Stimulated activated CD4-positive, alpha-beta T cell treated with anti-CD3 and anti-CD28 coated beads, Interleukin-4, amount 100 ng/mL, for 1 hour (primary cell): Measurements from ENCODE around the gene FAM229A.
"Not testable (repeated sequence)": the region's sequence is repeated elsewhere in the genome, so short reads cannot be mapped to it uniquely, and the experiment has no call there.

Experiments
- DNase-seq: peaks from one replicate; pipeline ENCODE4 v3.0.0-alpha.2; 2020

The FAM229A gene

GRCh38 chr1:32362474-32363313 lies at the start of gene FAM229A, which contains the start of gene TSSK3:
TSS of gene FAM229A (minus strand) at chr1:32362485. CDS start at chr1:32362091, 394 bp downstream.
TSS of gene TSSK3 (plus strand) at chr1:32362539. CDS start at chr1:32362702, 163 bp downstream.
- DNase-seq, result no peak

- DNase-seq, result no peak
Observed at GRCh38 chr1:32411261-32411660, 49.0 kb upstream of the FAM229A start.

GRCh38 chr1:32406629-32407111 lies 44.4 kb upstream of the FAM229A start:
- DNase-seq, result no peak

GRCh38 chr1:32405672-32406467 lies 43.6 kb upstream of the FAM229A start:
- no peak for DNase-seq

GRCh38 chr1:32404946-32405345 lies 42.7 kb upstream of the FAM229A start:
- no peak for DNase-seq

GRCh38 chr1:32400876-32401631 lies 38.8 kb upstream of the FAM229A start:
- peak; percentile 56 for DNase-seq

- no peak for DNase-seq
Observed at GRCh38 chr1:32399843-32400242, 37.6 kb upstream of the FAM229A start.

- no peak for DNase-seq
Observed at GRCh38 chr1:32398401-32398800, 36.1 kb upstream of the FAM229A start.

- not testable (repeated sequence) for DNase-seq
Observed at GRCh38 chr1:32396524-32396923, 34.2 kb upstream of the FAM229A start.

- no peak for DNase-seq
Observed at GRCh38 chr1:32394890-32395432, 32.7 kb upstream of the FAM229A start.

- DNase-seq, result peak; percentile 98
Observed at GRCh38 chr1:32394141-32394889, 32.0 kb upstream of the FAM229A start, which contains the start of gene BSDC1. TSS of gene BSDC1 (minus strand) at chr1:32394441. CDS start at chr1:32394414, 27 bp downstream.

- peak; percentile 44 for DNase-seq
Observed at GRCh38 chr1:32393832-32394140, 31.5 kb upstream of the FAM229A start.

GRCh38 chr1:32393136-32393535 lies 30.9 kb upstream of the FAM229A start:
- DNase-seq, result no peak

GRCh38 chr1:32392325-32392724 lies 30.0 kb upstream of the FAM229A start:
- no peak for DNase-seq

GRCh38 chr1:32390904-32391870 lies 28.9 kb upstream of the FAM229A start:
- no peak for DNase-seq

- no peak for DNase-seq
Observed at GRCh38 chr1:32388641-32389040, 26.4 kb upstream of the FAM229A start.

GRCh38 chr1:32386676-32387392 lies 24.5 kb upstream of the FAM229A start:
- DNase-seq, result no peak

GRCh38 chr1:32380057-32380456 lies 17.8 kb upstream of the FAM229A start:
- no peak for DNase-seq

- no peak for DNase-seq
Observed at GRCh38 chr1:32377541-32378220, 15.4 kb upstream of the FAM229A start.
